A549 (cell line): Measurements from ENCODE around the gene ZG16.

Experiments used
- GATA3 ChIP-seq: IDR thresholded peaks from 2 replicates; pipeline ENCODE4 v1.6.1; 2012; ENCODE audit warnings: borderline replicate concordance
- PHF8 ChIP-seq: fragments of 200-600 bp; sonication (generic); IDR thresholded peaks from 2 replicates; pipeline ENCODE4 v1.6.1; 2016; ENCODE audit warnings: low read depth, mild to moderate bottlenecking, antibody characterized with exemption, moderate library complexity, borderline replicate concordance
- POLR2A ChIP-seq: IDR thresholded peaks from 2 replicates; pipeline ENCODE4 v1.6.1; 2012; ENCODE audit warnings: mild to moderate bottlenecking, low read length
- SMC3 ChIP-seq: fragments of >200 bp; sonication (Bioruptor Twin); formaldehyde crosslinking; IDR thresholded peaks from 3 replicates; pipeline ENCODE4 v1.6.1; 2018; ENCODE audit warnings: inconsistent platforms
- TF ChIP-seq, protein P1 (sequence below): fragments of >200 bp; sonication (Bioruptor Twin); formaldehyde crosslinking; IDR thresholded peaks from 3 replicates; pipeline ENCODE4 v1.5.1; 2016

DNA sequence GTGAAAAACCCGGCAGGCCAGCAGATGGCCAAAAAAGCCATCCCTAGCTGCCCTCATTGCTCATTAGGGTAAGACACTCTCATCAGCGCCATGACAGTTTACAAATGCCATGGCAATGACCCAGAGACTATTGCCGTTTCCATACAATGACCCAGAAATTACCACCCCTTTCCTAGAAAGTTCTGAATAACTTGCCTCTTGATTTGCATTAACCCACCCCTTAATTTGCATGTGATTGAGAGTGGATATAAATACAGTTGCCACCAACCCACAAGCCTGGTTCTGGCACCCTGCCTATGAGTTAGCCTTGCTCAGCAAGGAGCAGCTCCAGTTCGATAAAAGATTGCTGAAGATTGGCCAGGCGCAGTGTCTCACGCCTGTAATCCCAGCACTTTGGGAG, 16.2 kb upstream of the ZG16 start:
- TF ChIP-seq, protein P1, sequence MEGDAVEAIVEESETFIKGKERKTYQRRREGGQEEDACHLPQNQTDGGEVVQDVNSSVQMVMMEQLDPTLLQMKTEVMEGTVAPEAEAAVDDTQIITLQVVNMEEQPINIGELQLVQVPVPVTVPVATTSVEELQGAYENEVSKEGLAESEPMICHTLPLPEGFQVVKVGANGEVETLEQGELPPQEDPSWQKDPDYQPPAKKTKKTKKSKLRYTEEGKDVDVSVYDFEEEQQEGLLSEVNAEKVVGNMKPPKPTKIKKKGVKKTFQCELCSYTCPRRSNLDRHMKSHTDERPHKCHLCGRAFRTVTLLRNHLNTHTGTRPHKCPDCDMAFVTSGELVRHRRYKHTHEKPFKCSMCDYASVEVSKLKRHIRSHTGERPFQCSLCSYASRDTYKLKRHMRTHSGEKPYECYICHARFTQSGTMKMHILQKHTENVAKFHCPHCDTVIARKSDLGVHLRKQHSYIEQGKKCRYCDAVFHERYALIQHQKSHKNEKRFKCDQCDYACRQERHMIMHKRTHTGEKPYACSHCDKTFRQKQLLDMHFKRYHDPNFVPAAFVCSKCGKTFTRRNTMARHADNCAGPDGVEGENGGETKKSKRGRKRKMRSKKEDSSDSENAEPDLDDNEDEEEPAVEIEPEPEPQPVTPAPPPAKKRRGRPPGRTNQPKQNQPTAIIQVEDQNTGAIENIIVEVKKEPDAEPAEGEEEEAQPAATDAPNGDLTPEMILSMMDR = no peak
- TF ChIP-seq PHF8 = no peak
- TF ChIP-seq GATA3 = no peak
- TF ChIP-seq POLR2A = no peak
- no peak for TF ChIP-seq SMC3
